HG02678 (cell line): ENCODE data around the gene PREX1.

ENCODE experiments used
- ATAC-seq: cut with Tn5 transposase; IDR thresholded peaks from one replicate; pipeline ENCODE4 v1.9.1; 2021; ENCODE audit warnings: mild to moderate bottlenecking, moderate library complexity; ENCODE audit not compliant: unreplicated experiment

Gene PREX1

GRCh38 chr20:48667889-48668413 lies 159.8 kb downstream of the PREX1 start:
- no peak for ATAC-seq

DNA sequence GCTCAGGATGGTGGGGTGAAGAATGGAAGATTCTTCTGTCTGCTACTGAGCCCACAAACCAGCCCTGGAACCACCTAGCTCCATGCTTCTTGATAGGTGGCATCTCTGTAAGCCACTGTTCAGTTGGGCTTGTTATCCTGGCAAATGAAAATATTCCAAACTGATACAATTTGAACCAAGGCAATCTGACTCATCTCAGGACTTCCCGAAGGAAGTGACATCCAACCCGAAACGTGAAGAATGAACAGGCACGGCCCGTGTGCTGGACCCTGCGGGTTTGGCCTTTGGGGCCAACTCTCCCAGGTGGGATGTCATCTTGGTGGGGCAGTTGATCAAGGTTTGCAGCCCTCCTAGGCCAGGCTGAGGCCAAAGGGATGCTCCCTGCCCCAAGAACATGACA lies 160.3 kb downstream of the PREX1 start:
- ATAC-seq = no peak

DNA sequence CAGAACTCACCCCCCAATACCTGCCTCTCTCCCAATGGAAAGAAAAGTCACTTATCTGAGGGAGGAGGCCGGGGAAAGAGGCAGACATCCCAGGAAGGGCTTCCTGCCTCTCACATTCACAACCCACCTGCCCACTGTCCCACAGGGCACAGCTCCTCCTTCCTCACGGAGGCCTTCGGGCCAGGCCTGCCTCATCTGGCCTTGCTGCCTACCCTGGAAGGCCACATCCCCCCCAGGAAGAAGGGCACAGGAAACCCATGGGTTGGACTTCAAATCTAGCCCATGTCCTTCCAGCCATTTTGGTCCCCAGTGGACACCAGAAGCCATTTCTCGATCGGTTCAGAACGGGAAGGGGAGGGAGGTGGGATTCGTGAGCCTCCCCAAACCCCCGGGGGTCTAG lies 162.0 kb downstream of the PREX1 start:
- no peak for ATAC-seq

DNA sequence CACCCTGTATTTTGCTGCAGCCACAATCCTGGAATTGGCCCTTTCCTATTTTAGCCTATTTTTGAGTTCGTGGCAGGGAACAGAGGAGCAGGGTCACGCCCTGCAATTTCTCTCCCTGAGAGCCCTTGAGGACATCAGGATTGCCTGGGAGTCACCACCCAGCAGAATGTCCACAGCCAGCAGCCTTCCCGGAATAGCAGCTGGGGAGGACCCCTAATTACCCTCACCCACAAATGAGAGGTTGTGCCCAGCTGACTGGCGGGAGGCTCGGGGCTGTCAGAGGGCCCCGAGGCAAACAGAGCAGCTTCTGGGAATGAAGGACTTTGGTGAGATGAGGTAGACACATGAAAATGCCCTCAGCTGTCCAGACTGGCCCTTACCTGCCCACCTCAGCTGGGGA lies 165.1 kb downstream of the PREX1 start:
- no peak for ATAC-seq

- ATAC-seq = no peak
These were observed 166.0 kb downstream of the PREX1 start for GRCh38 chr20:48661575-48662455.

DNA sequence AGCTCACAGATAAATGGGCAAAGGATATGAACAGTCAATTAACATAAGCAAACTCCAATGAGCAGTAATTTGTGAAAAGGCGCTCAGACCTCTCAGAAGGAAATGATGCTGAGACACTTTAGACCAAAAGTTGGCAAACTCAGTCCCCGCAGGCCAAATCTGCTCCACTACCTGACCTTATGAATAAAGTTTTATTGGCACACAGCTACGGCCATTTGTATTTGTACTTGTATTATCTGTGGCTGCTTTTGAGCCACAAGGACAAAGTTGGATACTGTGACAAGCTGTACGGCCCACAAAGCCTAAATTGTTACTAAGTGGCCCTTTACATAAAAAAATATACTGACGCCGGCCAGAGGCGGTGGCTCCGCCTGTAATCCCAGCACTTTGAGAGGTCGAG lies 167.0 kb downstream of the PREX1 start:
- no peak for ATAC-seq

- ATAC-seq = no peak
These were observed 167.9 kb downstream of the PREX1 start for GRCh38 chr20:48659858-48660257.

DNA sequence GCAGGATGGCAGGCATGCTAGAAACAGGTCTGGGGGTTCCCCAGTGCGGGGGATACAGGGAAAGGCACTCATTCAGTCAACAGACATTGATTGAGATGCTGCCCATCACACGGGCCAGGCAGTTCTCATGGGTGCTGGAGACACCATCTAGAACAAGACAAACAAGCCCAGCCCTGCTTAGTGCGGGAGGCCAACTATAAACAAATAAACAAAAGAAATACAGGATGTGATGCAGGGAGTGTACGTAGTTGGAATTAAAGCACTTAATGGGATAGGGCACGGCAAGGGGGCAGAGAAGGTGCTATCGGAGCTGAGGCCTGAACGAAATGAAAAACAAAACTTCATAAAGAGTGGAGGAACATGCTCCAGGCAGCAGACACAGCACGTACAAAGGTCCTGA lies 169.3 kb downstream of the PREX1 start:
- ATAC-seq = no peak

- no peak for ATAC-seq
These were observed 169.7 kb downstream of the PREX1 start for GRCh38 chr20:48658198-48658476.

DNA sequence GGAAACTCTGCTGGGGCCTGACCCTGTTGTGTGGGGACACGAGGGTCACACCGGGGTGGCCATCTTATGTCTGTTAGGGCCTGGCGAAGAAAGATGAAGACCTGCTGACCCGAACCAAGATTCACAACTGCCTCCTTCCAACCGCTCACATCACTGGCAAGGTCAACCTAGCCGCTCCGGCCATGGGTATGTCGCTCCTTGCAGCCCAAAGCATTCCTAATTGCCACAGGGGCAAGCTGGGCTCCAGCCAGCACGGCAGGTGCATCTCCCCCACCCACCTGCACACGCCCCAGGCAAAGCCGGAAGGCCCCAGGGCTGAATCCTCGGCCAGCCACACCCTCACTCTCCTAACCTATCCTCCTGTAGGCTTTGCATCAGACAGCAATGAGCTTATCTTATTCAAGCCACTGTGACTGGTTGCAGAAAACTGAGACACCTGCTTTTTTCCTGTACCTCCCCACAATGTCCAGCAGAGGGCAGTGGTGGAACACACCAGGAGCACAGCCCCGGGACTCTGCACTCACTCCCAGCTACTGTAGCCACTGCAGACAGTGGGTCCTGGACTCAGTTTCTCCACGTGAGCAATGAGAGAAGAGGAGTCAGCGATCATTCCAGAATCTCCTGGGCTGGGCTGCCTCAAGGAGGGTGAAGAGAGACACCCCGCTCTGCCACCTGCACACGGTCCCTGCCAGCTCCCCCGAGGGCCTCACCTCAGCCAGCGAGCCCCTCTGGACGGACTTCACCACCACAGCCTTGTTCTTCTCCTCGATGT lies 170.2 kb downstream of the PREX1 start:
- ATAC-seq = no peak

GRCh38 chr20:48656661-48657211 lies 171.1 kb downstream of the PREX1 start:
- ATAC-seq = no peak

DNA sequence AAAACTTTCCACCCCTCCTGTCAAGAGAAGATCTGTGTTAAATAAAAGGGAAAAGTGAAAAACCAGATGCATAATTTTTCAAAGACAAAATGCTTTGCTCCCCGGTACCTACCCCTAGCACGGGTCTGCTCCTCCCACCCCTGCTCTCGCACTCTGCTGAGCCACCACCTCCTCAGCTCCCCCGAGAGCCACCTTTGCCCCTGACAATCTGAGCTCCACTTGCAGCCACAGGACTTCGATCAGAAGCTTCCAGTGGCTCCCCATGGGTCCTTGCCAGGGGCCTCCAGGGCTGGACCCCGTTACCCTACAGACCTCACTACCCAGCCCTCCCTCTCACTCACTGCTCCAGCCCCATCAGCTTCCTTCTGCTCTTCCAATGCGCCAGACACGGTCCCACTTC lies 171.7 kb downstream of the PREX1 start:
- no peak for ATAC-seq

DNA sequence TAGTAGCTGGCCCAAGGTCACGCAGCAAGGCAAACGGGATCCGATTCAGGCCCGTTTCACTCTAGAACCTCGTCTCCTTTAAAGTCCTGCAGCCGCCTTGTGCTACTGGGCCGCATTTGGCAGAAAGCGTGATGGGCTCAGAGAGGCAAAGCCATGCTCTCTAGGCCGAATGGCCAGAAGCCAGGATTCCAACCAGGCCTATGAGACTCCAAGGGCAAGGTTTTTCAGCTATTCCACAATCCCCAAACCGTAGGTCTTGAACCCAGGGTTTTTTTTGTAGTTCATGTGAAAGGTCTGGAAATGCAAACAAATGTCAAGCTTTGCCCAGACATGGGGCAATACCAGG lies 174.1 kb downstream of the PREX1 start:
- ATAC-seq = no peak

- ATAC-seq = no peak
These were observed 174.7 kb downstream of the PREX1 start for GRCh38 chr20:48652961-48653705.

DNA sequence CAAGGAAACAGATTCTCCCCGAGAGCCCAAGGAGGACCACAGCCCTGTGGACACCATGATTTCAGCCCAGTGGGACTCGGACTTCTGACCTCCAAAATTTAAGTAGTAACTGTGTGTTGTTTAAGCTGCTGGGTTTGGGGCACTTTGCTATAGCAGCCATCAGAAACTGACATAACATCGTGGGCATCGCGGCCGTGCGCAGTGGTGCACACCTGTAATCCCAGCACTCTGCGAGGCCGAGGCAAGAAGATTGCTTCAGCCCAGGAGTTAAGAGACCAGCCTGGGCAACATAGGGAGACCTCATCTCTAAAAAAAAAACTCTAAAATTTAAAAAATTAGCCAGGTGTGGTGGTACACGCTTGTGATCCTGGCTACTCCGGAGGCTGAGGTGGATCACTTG lies 175.8 kb downstream of the PREX1 start:
- ATAC-seq = no peak

DNA sequence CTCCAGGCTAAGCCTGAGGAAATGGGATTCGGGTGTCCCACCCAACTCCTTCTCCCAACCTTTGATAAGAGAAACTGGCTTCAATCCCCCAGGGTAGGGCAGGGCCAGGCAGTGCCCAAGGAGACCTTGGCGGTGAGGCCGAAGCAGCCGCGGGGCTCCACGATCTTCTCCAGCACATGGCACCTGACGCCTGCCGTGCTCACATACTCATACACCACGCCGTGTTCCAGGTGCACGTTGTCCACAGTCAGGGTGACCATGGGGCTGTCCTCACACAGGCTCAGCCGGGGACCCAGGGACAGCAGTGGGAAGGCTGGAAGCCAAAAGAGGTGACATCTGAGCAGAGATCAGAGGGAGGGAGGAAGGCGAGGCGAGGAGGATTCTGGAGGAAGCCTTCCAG lies 176.5 kb downstream of the PREX1 start:
- ATAC-seq = no peak

DNA sequence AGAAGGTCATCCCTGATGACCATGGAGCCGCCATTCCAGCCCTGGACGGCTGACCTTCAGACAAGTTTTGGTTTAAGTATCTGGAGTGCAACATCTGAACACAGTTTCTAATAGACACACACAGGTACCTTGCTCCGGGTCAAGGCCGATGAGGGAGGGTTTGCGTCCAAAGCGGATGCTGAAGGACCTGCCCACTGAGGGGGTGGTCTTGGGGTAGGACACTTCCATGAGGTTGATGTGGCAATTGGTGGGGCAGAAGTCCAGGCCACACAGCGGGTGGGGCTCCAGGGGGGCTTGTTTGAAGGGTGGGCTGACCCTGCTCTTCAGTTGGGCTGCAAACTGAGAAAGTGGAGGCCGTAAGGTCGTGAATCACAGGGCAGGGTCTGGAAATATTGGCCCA lies 177.9 kb downstream of the PREX1 start:
- no peak for ATAC-seq

DNA sequence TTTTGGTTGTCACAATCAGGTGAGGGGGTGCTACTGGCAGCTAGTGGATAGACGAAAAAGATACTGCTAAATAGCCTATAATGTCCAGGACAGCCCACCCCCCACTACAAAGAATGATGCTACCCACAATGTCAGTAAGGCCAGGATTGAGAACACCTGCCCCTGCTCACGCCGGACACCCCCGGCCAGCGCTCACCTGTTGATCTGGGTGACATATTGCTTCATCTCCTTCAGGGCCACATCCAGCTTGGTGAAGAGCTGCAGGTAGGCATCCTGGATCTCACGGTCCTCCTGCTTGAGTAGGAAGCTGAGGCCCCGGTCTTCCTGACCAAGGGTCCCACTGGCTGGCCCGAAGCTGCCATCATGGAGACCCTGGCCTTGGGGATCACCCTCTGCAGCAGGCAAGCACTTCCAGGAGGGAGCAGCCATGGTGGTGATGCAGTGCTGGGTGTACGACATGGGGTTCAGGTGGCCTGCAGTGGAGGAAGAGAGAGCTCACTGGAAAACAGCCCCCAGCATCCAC lies 178.6 kb downstream of the PREX1 start:
- no peak for ATAC-seq

DNA sequence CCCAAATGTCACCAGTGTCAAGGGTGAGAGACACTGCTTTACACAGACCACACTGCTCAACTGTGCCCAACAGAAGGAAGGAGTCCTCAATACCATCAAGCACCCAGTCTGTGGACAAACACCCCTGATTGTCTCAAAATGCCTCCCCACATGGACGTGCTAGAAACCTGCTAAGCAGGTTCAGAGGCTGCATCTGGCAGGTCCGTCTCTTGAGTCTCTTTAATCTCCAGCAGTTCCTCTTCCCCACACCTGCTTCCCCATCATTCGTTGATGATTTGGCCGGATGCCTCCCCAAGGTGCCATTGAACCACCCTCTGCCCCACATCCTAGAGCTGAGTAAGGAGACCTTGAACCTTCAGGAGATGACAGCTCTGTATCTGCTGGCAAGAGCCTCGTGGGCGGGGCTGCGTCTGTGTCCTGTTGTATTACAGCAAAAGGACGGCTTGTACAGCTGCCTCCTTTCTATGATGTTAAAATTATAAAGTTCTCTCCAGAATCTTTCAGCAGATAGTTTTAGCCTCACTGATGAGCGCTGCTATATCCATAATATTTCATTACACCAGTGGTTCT lies 179.2 kb downstream of the PREX1 start:
- no peak for ATAC-seq

DNA sequence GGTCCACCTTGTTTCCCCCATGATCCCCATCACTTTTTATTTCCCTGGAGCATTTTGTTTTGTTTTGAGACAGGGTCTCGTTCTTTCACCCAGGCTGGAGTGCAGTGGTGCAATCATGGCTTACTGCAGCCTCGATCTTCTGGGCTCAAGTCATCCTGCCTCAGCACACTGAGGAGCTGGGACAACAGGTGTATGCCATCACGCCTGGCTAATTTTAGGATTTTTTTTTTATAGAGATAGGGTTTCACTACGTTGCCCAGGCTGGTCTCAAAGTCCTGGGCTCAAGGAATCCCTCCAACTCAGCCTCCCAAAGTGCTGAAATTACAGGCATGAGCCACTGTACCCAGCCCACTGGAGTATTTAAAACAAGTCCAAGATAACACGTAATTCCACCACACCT lies 179.9 kb downstream of the PREX1 start:
- no peak for ATAC-seq

DNA sequence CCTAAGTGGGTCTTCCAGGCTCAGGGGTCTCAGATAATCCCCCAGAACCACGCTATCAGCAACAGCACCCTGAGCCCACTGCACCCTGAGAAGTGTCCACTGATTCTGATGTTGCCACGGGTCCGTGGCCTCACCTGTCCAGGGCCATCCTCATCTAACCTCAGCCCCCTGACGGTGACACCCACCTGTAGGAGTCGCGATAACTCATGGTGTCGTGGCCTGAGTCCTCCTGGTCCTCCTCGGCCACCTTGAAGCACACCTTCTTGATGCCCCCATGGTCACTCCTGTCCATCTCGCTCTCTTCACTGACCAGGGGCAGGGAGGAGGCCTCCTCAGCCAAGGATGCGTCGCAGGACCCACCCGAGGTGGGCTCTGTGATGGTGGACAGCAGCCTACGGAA lies 182.1 kb downstream of the PREX1 start:
- ATAC-seq = no peak
